Fibroblast of skin of right quadriceps (primary cell): ENCODE results near the gene CEP350.

ENCODE experiments used
- DNase-seq: peaks from one replicate; pipeline ENCODE4 v3.0.0-alpha.2; 2013

Gene CEP350

DNA sequence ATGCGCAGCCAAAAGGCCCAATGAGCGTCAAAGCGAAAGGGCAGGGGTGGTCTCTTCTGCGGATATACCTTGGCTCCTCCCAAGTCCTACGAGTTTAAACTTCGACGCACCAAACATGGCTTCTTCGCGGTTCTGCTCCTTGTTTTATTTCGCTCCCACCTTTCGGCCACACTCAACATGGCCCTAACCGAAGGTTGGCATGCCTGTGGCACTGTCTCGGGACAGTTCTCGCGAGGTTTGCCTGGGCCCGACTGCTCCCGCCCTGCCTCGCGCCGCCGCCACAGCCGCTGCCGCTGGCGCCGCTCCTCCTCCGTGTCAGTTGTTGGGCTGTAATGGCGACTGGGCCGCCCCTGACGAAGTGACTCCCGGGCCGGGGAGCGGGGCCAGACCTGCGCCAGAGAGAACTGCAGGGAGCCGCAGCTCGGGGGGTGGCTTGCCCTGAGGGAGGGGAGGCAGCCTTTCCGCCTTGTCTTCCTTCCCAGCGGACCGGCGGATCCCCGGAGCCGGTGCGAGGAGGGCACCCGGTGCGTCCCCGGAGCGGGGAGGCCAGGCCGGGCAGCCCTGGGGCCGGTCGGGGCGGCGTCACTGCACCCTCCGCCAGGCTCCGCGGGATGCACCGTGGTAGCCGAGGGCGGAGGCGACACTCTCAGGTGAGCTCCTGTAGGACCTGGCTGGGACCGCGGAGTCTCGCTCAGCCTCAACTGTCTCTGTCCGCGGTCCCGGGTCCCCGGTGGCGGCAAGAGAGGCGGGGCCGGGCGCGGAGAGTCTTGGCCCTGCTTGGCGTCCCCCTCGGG is at the start of gene CEP350:
CEP350 (plus strand) TSS at position 318 of the 794 bp plus-strand sequence. CDS start 31,372 bp downstream, outside the sequence.
- peak; percentile 99 for DNase-seq

GRCh38 chr1:179910934-179911333 is 43.7 kb upstream of the CEP350 start:
- DNase-seq = no peak

- no peak for DNase-seq
Measured at GRCh38 chr1:179911812-179912211, 42.8 kb upstream of the CEP350 start.

DNA sequence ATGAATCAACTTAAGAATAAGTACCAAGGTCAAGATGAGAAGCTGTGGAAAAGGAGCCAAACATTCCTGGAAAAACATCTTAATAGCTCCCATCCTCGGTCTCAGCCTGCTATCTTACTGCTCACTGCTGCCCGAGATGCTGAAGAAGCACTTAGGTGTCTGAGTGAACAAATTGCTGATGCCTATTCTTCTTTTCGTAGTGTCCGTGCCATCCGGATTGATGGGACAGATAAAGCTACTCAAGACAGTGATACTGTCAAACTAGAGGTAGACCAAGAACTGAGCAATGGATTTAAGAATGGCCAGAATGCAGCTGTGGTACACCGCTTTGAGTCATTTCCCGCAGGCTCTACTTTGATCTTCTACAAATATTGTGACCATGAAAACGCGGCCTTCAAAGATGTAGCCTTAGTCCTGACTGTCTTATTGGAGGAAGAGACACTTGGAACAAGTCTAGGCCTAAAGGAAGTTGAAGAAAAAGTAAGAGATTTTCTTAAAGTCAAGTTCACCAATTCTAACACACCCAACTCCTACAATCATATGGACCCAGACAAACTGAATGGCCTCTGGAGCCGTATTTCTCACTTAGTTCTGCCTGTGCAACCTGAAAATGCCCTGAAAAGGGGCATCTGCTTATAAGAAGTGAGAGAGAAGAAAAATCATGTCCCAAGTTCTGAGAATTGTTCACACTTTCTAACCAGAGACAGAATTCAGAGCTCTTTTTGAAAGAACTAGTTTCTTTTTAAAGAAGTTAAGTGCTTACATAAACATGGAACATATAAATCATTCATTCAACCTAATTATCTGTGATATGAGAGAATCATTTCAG is 36.8 kb upstream of the CEP350 start:
- no peak for DNase-seq

DNA sequence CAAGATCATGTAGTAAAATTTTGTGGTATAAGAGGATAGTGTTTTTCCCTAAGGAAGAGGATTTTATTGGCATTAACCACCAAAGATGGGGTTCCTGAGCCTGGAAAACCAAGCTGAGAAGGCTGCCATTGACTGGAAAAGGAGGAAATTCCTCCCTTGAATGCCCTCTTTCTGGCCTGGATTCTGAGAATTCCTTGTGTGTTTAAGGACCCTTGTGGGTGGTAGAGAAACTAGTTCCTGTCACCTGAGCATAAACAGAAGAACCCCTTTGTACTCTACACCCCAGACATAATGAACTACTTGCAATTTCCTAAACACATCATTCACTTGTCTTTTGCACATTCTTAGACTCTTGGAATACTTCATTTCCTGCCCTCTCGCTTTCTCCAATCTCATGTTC is 33.1 kb upstream of the CEP350 start:
- no peak for DNase-seq

DNA sequence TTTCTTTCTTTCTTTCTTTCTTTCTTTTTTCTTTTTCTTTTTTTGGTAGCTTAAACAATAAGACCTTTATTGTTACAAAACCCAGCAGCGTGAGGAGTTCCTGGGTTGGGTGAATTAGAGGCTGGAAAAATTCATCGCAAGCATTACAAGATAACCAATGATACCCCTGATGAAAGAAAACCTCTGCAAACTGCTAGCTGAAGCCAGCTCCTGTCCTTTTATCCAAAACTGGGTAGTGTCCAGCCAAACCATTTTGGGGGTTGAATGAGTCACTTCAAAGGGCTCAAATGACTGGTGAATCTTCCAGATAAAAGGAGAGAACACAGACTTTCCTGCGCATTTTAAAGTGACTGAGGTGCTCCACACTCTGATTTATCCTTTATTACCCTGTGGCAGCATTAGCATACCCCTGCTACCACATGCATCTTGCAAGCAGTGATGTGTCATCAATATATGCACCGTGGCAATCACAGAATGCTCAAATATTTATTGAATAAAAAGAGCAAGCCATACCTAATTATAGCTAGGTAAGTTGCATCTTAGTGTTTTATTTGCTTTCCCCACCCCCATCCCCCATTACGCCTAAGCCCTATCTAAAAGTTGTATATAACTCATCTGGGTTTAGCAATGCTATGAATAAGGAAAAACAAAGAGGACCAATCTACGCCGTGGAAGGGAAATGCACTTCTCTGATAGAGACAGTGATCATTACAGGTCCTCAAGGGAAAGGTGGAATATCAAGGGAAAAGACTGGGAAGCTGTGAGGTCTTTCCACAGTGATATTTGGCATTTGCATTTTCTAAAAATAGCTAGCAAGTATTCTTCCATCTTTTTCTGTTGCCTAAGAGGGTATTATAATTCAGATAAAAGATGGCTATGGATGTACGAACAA is 32.4 kb upstream of the CEP350 start:
- DNase-seq = peak; percentile 2

- no peak for DNase-seq
Measured at GRCh38 chr1:179923029-179923428, 31.6 kb upstream of the CEP350 start.

- no peak for DNase-seq
Measured at GRCh38 chr1:179924268-179924667, 30.3 kb upstream of the CEP350 start.

DNA sequence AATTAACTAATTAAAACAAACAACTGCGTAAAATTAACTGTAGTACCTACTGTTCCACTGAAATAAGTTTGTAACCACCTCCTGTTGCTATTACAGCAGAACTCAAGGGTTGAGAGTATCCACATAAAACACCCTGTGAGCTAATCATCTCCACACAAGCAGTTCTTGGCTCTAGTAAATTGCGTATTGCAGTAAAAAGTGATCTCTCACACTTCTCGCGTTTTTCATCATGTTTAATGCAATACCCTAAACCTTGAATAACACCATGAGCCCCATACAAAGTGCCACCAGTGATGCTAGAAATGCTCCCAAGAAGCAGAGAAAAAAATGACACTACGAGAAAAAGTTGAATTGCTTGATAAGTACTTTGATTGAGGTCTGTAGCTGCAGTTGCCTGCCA is 29.3 kb upstream of the CEP350 start:
- DNase-seq = no peak

- peak; percentile 91 for DNase-seq
Measured at GRCh38 chr1:179925922-179926849, 28.4 kb upstream of the CEP350 start.

DNA sequence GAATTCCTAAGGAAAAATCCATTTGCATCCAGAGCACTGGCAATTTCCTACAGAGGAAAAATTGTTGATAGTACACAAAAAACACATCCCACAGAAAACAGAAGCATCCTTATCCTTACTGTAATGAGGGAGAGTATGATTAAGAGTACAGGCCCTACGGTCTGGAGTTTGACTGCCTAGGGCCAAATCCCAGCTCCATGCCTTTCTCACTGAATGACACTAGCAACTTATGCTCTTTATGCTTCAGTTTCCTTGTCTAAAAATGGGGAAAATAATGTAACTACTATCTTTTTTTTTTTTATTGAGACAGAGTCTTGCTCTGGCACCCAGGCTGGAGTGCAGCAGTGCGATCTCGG is 27.8 kb upstream of the CEP350 start:
- no peak for DNase-seq

GRCh38 chr1:179929955-179930798 is 24.4 kb upstream of the CEP350 start:
- DNase-seq = no peak

DNA sequence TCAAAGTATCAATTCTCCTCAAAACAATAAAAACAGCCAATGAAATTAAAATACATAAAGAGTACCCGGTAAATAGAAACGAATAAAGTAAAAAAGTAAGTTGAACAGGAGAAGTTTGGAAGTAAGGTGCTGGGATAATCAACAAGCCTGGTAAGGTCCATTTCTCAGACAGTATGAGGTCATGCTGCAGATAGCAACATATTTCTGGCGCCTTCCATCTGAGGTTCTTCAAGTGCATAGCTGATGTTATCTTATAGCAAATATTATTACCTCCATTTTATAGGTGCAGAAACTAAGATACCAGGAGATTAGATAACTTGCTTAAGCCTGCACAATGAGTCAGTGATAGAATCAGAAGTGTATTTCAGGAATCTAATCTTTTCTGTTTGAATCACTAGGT is 23.7 kb upstream of the CEP350 start:
- no peak for DNase-seq

DNA sequence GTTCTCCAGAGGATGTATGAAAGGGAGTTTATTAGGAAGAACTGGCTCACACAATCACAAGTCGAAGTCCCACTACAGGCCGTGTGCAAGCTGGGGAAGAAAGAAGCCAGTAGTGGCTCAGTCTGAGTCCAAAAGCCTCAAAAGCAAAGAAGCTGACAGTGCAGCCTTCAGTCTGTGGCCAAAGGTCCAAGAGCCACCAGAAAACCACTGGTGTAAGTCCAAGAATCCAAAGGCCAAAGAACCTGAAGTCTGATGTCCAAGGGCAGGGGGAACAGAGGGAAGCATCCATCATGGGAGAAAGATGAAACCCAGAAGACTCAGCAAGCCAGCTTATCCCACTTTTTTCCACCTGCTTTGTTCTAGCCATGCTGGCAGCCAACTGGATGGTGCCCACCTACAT is 21.4 kb upstream of the CEP350 start:
- no peak for DNase-seq

DNA sequence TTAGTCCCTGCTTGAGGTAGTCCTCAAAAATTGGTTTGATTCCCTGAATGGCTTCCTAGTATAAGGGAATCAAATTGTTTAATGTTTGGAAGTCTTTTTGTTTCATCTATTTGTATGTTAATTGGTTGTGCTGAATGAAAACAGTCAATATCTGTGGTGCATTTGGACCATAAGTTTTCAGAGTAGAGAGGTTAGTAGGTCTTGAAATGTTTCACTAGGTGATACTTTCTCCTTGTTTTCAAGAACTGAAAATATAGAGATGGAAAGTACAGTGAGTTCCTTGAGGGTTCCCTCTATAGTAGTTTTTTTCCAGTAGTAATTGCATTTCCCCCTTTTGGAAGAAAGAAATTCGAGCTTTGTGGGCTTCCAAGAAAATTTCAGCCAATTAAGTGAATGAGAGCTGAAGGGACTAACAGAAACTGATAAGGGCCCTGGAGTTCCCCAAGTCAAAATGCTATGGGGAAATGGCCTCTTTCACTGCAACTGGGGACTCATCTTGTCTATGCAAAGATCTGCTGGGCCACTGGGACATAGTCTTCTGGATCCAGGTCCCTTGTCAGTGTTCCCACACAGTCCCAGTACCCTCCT is 18.6 kb upstream of the CEP350 start:
- DNase-seq = no peak

DNA sequence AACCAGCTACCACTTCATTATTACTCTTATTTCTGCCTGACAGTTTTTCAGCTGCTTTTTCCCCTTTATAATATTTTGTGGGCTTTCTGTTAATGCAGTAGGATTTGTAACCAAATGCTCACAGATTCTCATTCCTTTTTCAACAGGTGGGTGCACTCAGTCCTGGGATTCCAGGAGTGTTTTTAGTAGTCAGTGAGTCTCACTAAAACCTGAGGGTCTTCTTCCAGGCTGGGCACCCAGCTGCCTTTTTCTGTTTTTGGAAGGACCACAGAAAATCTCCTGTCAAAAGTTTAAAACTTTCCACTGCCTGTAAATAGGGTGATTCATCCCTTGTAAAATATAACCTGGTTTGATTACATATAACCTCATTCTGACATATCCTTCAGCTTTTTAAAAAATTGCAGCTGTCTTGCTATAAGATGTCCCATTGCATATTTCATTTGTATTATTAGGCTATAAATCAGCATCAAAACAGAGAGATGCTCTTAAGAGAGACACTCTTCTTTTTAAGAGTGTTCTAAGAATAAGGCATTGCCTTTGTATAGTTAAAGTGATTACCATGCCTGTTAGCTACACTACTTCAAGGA is 16.8 kb upstream of the CEP350 start:
- no peak for DNase-seq

DNA sequence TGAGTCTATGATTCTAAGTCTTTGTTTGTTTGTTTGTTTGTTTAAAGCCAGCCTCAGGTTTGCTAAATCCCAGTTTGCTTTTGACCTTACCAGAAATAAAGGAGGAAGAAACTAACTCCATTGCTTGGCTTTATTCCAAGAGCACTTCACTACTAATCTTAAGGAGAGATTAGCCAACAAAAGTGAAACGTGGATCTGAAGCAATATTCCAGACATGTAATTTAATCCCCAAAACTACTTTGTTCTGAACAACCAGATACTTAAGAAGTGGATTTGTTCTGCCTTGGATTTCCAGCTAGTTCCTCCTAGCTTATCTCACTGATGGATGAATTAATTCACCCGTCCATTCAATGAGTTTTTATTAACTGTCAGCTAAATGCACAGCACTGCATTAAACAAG is 15.9 kb upstream of the CEP350 start:
- peak; percentile 5 for DNase-seq

DNA sequence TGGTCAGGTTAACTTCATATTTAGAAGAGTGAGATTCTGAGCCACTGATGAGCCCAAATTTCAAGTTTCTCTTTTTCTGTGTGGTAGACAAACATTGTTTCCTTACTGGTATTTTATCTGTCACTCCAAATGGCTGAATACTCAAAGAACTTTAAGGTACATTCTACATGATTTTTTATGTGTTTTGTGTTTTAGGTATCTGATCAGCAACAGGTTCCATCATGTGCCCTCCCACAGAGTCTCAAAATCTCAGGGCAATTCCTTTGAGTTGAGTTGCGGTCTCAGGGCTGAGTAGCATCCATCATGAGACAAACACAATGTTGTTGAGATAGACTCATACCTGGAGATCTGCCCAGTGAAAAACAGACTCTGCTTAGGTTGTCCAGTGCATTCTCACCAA is 14.7 kb upstream of the CEP350 start:
- no peak for DNase-seq

GRCh38 chr1:179941454-179941853 is 13.2 kb upstream of the CEP350 start:
- no peak for DNase-seq

- DNase-seq = no peak
Measured at GRCh38 chr1:179950651-179951050, 4.0 kb upstream of the CEP350 start.
